HG03280 (cell line): ENCODE results near the gene PADI3.
"Not testable (repeated sequence)": the region's sequence is repeated elsewhere in the genome, so short reads cannot be mapped to it uniquely, and the experiment has no call there.

Experiments
- ATAC-seq: cut with Tn5 transposase; IDR thresholded peaks from one replicate; pipeline ENCODE4 v1.9.1; 2021; ENCODE audit warnings: mild to moderate bottlenecking, moderate library complexity; ENCODE audit not compliant: unreplicated experiment

Gene PADI3

GRCh38 chr1:17321857-17322390 lies 73.0 kb downstream of the PADI3 start:
- ATAC-seq: not testable (repeated sequence)

GRCh38 chr1:17328855-17329254 lies 80.0 kb downstream of the PADI3 start:
- ATAC-seq: no peak

DNA sequence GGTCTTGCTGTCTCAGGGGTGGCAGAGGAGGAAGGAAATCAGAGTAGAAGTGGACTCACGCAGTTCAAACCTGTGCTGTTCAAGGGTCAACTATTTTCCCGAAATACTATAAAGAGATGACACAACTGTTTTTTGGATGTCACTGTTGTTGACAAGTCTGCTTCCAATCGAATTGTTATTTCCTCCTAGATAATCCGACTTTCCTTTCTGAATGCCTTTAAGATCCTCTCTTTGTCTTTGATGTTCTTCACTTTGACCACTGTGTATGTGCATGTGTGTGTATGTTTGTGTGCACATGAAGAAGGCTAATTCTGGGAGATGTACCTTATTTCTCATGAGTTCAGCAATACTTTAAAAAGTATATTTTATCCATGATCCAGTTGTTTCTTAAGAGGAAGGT lies 80.7 kb downstream of the PADI3 start:
- ATAC-seq: no peak

GRCh38 chr1:17330856-17331255 lies 82.0 kb downstream of the PADI3 start:
- no peak for ATAC-seq

GRCh38 chr1:17333081-17333480 lies 84.2 kb downstream of the PADI3 start:
- no peak for ATAC-seq
